IPS-18a (cell line): ENCODE results near the gene AKT1.
A peak's percentile ranks its signal among the peaks of the same experiment; 100 is the strongest.

Source experiments
- H3K27ac ChIP-seq: one replicate; pipeline ENCODE4 v1.5.1; 2013; ENCODE audit warnings: low read length
- H3K27me3 ChIP-seq: one replicate; pipeline ENCODE4 v1.6.1; 2013; ENCODE audit warnings: mild to moderate bottlenecking, low read length; ENCODE audit not compliant: control insufficient read depth, insufficient read depth
- H3K36me3 ChIP-seq: one replicate; pipeline ENCODE4 v1.6.1; 2013; ENCODE audit warnings: low read depth, low read length; ENCODE audit not compliant: control insufficient read depth
- H3K4me1 ChIP-seq: one replicate; pipeline ENCODE4 v1.6.1; 2013; ENCODE audit warnings: low read depth, low read length; ENCODE audit not compliant: control insufficient read depth
- H3K4me3 ChIP-seq: one replicate; pipeline ENCODE4 v1.5.1; 2013; ENCODE audit warnings: low read length
- H3K9ac ChIP-seq: one replicate; pipeline ENCODE4 v1.6.1; 2013; ENCODE audit warnings: mild to moderate bottlenecking, low read length, moderate library complexity
- H3K9me3 ChIP-seq: one replicate; pipeline ENCODE4 v1.6.1; 2013; ENCODE audit warnings: low read depth, low read length; ENCODE audit not compliant: control insufficient read depth

The AKT1 gene

GRCh38 chr14:104724407-104724980 is 71.1 kb downstream of the AKT1 start:
- Histone ChIP-seq H3K36me3 (no peaks in the 10 kb centered on the region), H3K4me1 (peaks cover 4% of the 10 kb centered on the region), H3K9me3 (no peaks in the 10 kb centered on the region), H3K27me3 (no peaks in the 10 kb centered on the region), H3K27ac (no peak overlapping the region), H3K9ac (no peak overlapping the region), H3K4me3 (peak overlapping the region; percentile 62)

GRCh38 chr14:104723651-104724406 is 71.7 kb downstream of the AKT1 start, which contains the start of gene ADSS1:
TSS of gene ADSS1 (plus strand) at chr14:104724229. CDS start at chr14:104724271, 42 bp downstream.
- Histone ChIP-seq H3K9me3 (no peaks in the 10 kb centered on the region), H3K9ac (no peak within 1 kb of the TSS), H3K27ac (no peak within 1 kb of the TSS), H3K27me3 (no peaks in the 10 kb centered on the region), H3K36me3 (no peaks in the 10 kb centered on the region), H3K4me1 (peaks cover 4% of the 10 kb centered on the region), H3K4me3 (peak within 1 kb of the TSS; percentile 62)

- no peaks in the 10 kb centered on the region for H3K27me3 ChIP-seq
- peaks cover 4% of the 10 kb centered on the region for H3K4me1 ChIP-seq
- H3K9me3 ChIP-seq: no peaks in the 10 kb centered on the region
- H3K27ac ChIP-seq: no peak overlapping the region
- H3K9ac ChIP-seq: no peak overlapping the region
- H3K36me3 ChIP-seq: no peaks in the 10 kb centered on the region
- no peak overlapping the region for H3K4me3 ChIP-seq
Measured at GRCh38 chr14:104722938-104723650, 72.5 kb downstream of the AKT1 start.

GRCh38 chr14:104721505-104722431 is 73.8 kb downstream of the AKT1 start:
- Histone ChIP-seq H3K4me3 (no peak overlapping the region), H3K4me1 (peaks cover 4% of the 10 kb centered on the region), H3K27me3 (no peaks in the 10 kb centered on the region), H3K9me3 (no peaks in the 10 kb centered on the region), H3K27ac (no peak overlapping the region), H3K36me3 (no peaks in the 10 kb centered on the region), H3K9ac (no peak overlapping the region)
